GM12878 (cell line): ENCODE data around the gene PSMD13. TPM values are rescaled to one million over a fixed set of nuclear protein-coding genes. Genes with fewer than 3 reads are reported as not detected.

Source experiments
- ATAC-seq: fragments of 200-7000 bp; cut with Tn5 transposase; 3 replicates; pipeline ENCODE4 v1.9.1; 2020; ENCODE audit warnings: mild to moderate bottlenecking, moderate library complexity
- BruUV-seq: library from RNA; stranded (reverse); fragments of 400-500 nt; replicated peaks from 2 replicates; lab custom pipeline; 2021; lab: Mats Ljungman, UMichigan
- CTCF ChIA-PET: fragments of 300-600 bp; sonication (Branson Sonifier 250); formaldehyde crosslinking; extraction: SDS; loops from one replicate; lab custom pipeline; 2021; ENCODE audit warnings: inconsistent platforms; lab: Yijun Ruan, JAX
- POLR2A ChIA-PET: fragments of 350-600 bp; formaldehyde crosslinking; extraction: SDS; loops from one replicate; lab custom pipeline; 2021; ENCODE audit warnings: inconsistent platforms; lab: Charles Lee
- RAD21 ChIA-PET: fragments of 300-600 bp; sonication (Branson Sonifier 250); formaldehyde crosslinking; loops from one replicate; lab custom pipeline; 2023; ENCODE audit warnings: antibody characterized with exemption; ENCODE audit not compliant: unreplicated experiment; lab: Charles Lee
- SMC1A ChIA-PET: fragments of 300-600 bp; sonication (Branson Sonifier 250); formaldehyde crosslinking; loops from one replicate; lab custom pipeline; 2023; ENCODE audit not compliant: unreplicated experiment, uncharacterized antibody; lab: Charles Lee
- DNase-seq: peaks from one replicate; pipeline ENCODE4 v3.0.0-alpha.2; 2011; ENCODE audit warnings: low read depth, low spot score
- FAIRE-seq: peaks from 3 replicates; lab custom pipeline; 2011; peaks lifted over from hg19 to GRCh38; lab: Jason Lieb, UNC
- H2AFZ ChIP-seq: 2 replicates; pipeline ENCODE4 v1.6.0; 2011; ENCODE audit warnings: low read depth, low read length, control low read depth; ENCODE audit not compliant: control insufficient read depth
- H3K27ac ChIP-seq: 2 replicates; pipeline ENCODE4 v1.5.1; 2011; ENCODE audit warnings: control low read depth; ENCODE audit not compliant: control insufficient read depth, insufficient read depth
- H3K27me3 ChIP-seq, 2 experiments: replicated peaks in 1 of 2; 2 replicates each; pipeline versions ENCODE4 v1.6.0 to v1.6.1; 2011; ENCODE audit warnings: low read length in 1 of 2; ENCODE audit not compliant: control insufficient read depth in 2 of 2, insufficient read depth in 2 of 2
- H3K36me3 ChIP-seq, 2 experiments: 2 replicates each; pipeline ENCODE4 v1.5.1; 2011; ENCODE audit warnings: low read length in 1 of 2; ENCODE audit not compliant: control insufficient read depth in 2 of 2, insufficient read depth in 2 of 2
- H3K4me1 ChIP-seq: 2 replicates; pipeline ENCODE4 v1.6.1; 2011; ENCODE audit warnings: mild to moderate bottlenecking, low read length, moderate library complexity, mixed read lengths; ENCODE audit not compliant: control insufficient read depth, insufficient read depth
- H3K4me2 ChIP-seq: 2 replicates; pipeline ENCODE4 v1.6.0; 2011; ENCODE audit warnings: control low read depth; ENCODE audit not compliant: control insufficient read depth, insufficient read depth
- H3K4me3 ChIP-seq: fragments of 200-600 bp; sonication (generic); 2 replicates; pipeline ENCODE4 v1.5.1; 2016
- H3K79me2 ChIP-seq: 2 replicates; pipeline ENCODE4 v1.6.0; 2011; ENCODE audit warnings: low read length; ENCODE audit not compliant: control insufficient read depth, insufficient read depth
- H3K9ac ChIP-seq: 2 replicates; pipeline ENCODE4 v1.8.0; 2011; ENCODE audit warnings: low read length, control low read depth, mixed read lengths; ENCODE audit not compliant: control insufficient read depth, insufficient read depth
- H3K9me3 ChIP-seq: replicated peaks from 3 replicates; pipeline ENCODE4 v1.5.1; 2011; ENCODE audit warnings: mild to moderate bottlenecking, low read length; ENCODE audit not compliant: control insufficient read depth, insufficient read depth
- H4K20me1 ChIP-seq: 2 replicates; pipeline ENCODE4 v1.6.0; 2011; ENCODE audit not compliant: control insufficient read depth, insufficient read depth
- EED ChIP-seq: sonication (generic); IDR thresholded peaks from 2 replicates; pipeline ENCODE4 v1.6.1; 2016; ENCODE audit warnings: antibody characterized with exemption, low read depth
- POLR2A ChIP-seq: IDR thresholded peaks from 2 replicates; pipeline ENCODE4 v1.6.1; 2011; ENCODE audit warnings: low read depth, mild to moderate bottlenecking, low read length
- WGBS: methylation state at CpG from one replicate; pipeline ENCODE4 v1.1.6; 2016; ENCODE audit warnings: low lambda C conversion rate; ENCODE audit not compliant: insufficient replicate concordance, insufficient coverage; ENCODE audit errors: missing lambda C conversion rate; 5-methylcytosine and 5-hydroxymethylcytosine counted together
- in situ Hi-C: fragments of 300-500 bp; cut with MboI; formaldehyde crosslinking; loops from 9 replicates; pipeline ENCODE4 v1.14.3; 2018; ENCODE audit warnings: mixed read lengths
- intact Hi-C: fragments of 100-400 bp; cut with micrococcal nuclease; formaldehyde crosslinking; loops from one replicate; pipeline ENCODE4 v1.14.2; 2022; ENCODE audit not compliant: unreplicated experiment
- polyA plus RNA-seq, 11 experiments: library from polyadenylated mRNA; depleted of rRNA in 4 of 11; unstranded in 6 of 11; stranded (reverse) in 5 of 11; fragments of >200 nt; fragmentation: Nextera tagmentation in 4 of 11; fragmentation: Illumina TruSeq in 1 of 11; extraction: Ambion mirVana in 4 of 11; extraction: Trizol in 1 of 11; gene quantifications; 1 replicate in 1 of 11; 2 replicates in 10 of 11; pipeline versions ENCODE4 v1.2.1 to v1.2.3, GENCODE V29; 2011 to 2016; ENCODE audit warnings: inconsistent platforms in 2 of 11, missing spikeins in 2 of 11, low read depth in 1 of 11
- total RNA-seq, 4 experiments: library from RNA; depleted of rRNA in 3 of 4; stranded (reverse); fragments of >200 nt in 3 of 4; fragmentation: Illumina TruSeq in 1 of 4; extraction: Trizol in 1 of 4; gene quantifications; 2 replicates each; pipeline versions ENCODE4 v1.2.1 to v1.2.3, GENCODE V29; 2013 to 2021
- TF ChIP-seq, protein P1 (sequence below): IDR thresholded peaks from 2 replicates; pipeline ENCODE4 v1.6.1; 2012; ENCODE audit warnings: low read depth, low read length, improper control_type of control experiment

Gene PSMD13
- total and polyA plus RNA-seq, 10 of the 15 experiments (the other 5 are each of a cell fraction or from before 2014, with no cell fraction given) = 141 to 303 (median 177) TPM

DNA sequence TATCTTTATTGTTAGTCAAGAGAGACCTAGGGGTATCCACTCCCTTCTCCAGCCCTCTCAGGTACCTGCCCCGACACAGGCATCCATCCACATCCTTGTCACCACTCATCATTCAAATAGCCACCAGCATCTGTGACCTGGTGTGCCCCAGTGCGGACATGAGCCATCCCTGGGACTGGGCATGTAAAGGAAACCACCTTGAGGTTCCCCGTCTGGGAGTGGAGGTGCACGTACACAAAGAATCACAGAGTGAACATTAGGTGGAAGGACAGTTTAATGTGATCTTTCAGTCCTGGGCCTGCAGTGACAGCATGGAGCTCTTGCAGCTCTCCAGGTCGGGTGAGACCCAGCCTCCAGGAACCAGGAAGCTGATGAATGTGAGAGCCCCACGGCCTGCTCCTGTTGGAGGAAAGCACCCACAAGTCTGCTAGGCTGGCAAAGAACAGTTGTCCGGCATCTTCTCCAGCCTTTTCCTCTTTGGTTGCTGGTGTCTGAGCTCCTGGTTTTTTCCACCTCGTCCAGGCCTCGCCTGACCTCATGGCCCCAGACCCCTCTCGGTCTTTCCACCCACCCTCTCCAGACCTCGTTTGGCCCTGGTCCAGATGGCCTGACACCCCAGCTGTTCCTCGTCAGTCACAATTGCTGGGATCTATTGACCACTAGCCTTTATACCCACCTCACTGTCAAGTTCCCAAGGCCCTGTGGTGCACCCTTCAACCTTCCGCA is 16.5 kb downstream of the PSMD13 start:
- FAIRE-seq = no peak
- Histone ChIP-seq H3K27me3 (no peaks in the 10 kb centered on the region), H3K4me3 (no peak overlapping the region), H3K79me2 (no peaks in the 10 kb centered on the region), H3K9ac (no peak overlapping the region), H3K27ac (no peak overlapping the region), H3K4me1 (peaks cover 13% of the 10 kb centered on the region), H2AFZ (no peak overlapping the region), H3K4me2 (no peak overlapping the region), H3K36me3 (peaks cover 14 to 18% of the 10 kb centered on the region in 2 experiments; a peak in 3 of 4 replicates), H4K20me1 (no peaks in the 10 kb centered on the region), H3K9me3 (no peaks in the 10 kb centered on the region)
- no TSS peak for BruUV-seq
- in situ Hi-C loops = loop anchor here (5.0 kb wide), 1 partner anchor 104 kb away; no protein-coding TSS in a partner anchor
- CTCF ChIA-PET = interaction anchor here (0.5 to 3.3 kb wide), 2 partner anchors 14 to 33 kb away, joined by 7 to 37 read pairs; no protein-coding TSS in a partner anchor
- whole genome bisulfite sequencing = 77% methylated on average over 13 of the region's 13 CpGs
- SMC1A ChIA-PET = interaction anchor here (0.9 to 1.0 kb wide), 2 partner anchors 15 to 64 kb away, joined by 3 to 4 read pairs; no protein-coding TSS in a partner anchor
- RAD21 ChIA-PET = no interaction called here
- intact Hi-C loops = no loop called here
- DNase-seq = no peak
- TF ChIP-seq, protein P1, sequence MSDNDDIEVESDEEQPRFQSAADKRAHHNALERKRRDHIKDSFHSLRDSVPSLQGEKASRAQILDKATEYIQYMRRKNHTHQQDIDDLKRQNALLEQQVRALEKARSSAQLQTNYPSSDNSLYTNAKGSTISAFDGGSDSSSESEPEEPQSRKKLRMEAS = no peak
- peak; percentile 55 for TF ChIP-seq POLR2A
- POLR2A ChIA-PET = no interaction called here
- ATAC-seq = no peak

DNA sequence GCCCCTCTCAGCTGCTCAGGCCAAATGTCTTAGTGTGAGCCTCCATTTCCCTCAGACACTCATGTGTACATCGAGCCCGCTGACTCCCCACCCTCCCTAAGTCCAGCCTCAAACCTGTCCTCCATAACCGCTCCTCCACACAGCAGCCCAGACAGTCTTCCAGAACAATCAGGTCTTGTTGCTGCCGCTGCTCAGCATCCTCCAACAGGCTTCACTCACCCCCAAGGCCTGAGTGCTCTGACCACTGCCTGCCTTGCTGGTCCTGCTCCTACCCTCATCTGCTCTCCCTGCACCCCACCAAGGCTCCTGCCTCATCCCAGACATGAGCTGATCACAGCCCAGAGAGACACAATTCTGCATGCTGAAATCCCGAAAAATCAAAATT is 17.1 kb downstream of the PSMD13 start:
- no peak for FAIRE-seq
- no TSS peak for BruUV-seq
- POLR2A ChIA-PET = no interaction called here
- 97% methylated on average over 4 of the region's 5 CpGs for WGBS
- Histone ChIP-seq H3K4me1 (peaks cover 13% of the 10 kb centered on the region), H3K9ac (no peak overlapping the region), H4K20me1 (no peaks in the 10 kb centered on the region), H2AFZ (no peak overlapping the region), H3K4me2 (no peak overlapping the region), H3K27me3 (no peaks in the 10 kb centered on the region), H3K27ac (no peak overlapping the region), H3K4me3 (no peak overlapping the region), H3K79me2 (no peaks in the 10 kb centered on the region), H3K36me3 (peaks cover 10 to 15% of the 10 kb centered on the region in 2 experiments; a peak in 3 of 4 replicates), H3K9me3 (no peaks in the 10 kb centered on the region)
- intact Hi-C loops = no loop called here
- in situ Hi-C loops = loop anchor here (5.0 kb wide), 1 partner anchor 103 kb away; no protein-coding TSS in a partner anchor
- no peak for ATAC-seq
- RAD21 ChIA-PET = no interaction called here
- DNase-seq = no peak
- CTCF ChIA-PET = interaction anchor here (0.5 to 1.1 kb wide), 2 partner anchors 33 to 50 kb away, joined by 3 to 7 read pairs; no protein-coding TSS in a partner anchor
- SMC1A ChIA-PET = interaction anchor here (0.9 to 1.0 kb wide), 2 partner anchors 16 to 63 kb away, joined by 3 to 4 read pairs; no protein-coding TSS in a partner anchor
- TF ChIP-seq EED = no peak
- peak; percentile 47 for TF ChIP-seq POLR2A
- TF ChIP-seq, all 136 proteins: peak for 1
